Gastrocnemius medialis (tissue), 4 donors: ENCODE results near the gene CIROP. TPM values are rescaled to one million over a fixed set of nuclear protein-coding genes. Genes with fewer than 3 reads are reported as not detected.

ENCODE experiments used
- ATAC-seq, 2 donors: fragments of 150-250 bp; one replicate each; pipeline ENCODE4 v1.9.1; 2016
- DNase-seq, 2 donors: peaks; one replicate each; pipeline ENCODE4 v3.0.0-alpha.2; 2019
- H3K27ac ChIP-seq, 4 donors: fragments of 200-600 bp; sonication (generic); 1 replicate in 1 of 4; 2 replicates in 3 of 4; pipeline ENCODE4 v1.5.1; 2016 to 2018; ENCODE audit warnings: mild to moderate bottlenecking in 2 of 4, moderate library complexity in 1 of 4
- H3K27me3 ChIP-seq, 3 donors: fragments of 200-600 bp; sonication (generic) in 2 of 3; 1 replicate in 1 of 3; 2 replicates in 2 of 3; pipeline versions ENCODE4 v1.5.1 to v1.6.0; 2016 to 2019; ENCODE audit warnings: mild to moderate bottlenecking in 1 of 3, moderate library complexity in 1 of 3
- H3K36me3 ChIP-seq, 2 donors: fragments of 200-600 bp; sonication (generic) in 1 of 2; one replicate each; pipeline ENCODE4 v1.5.1; 2017 to 2018
- H3K4me1 ChIP-seq, 2 donors: fragments of 200-600 bp; sonication (generic) in 1 of 2; one replicate each; pipeline ENCODE4 v1.5.1; 2016 to 2017; ENCODE audit warnings: mild to moderate bottlenecking in 2 of 2
- H3K4me3 ChIP-seq, 4 donors: fragments of 200-600 bp; sonication (generic) in 3 of 4; 1 replicate in 1 of 4; 2 replicates in 3 of 4; pipeline ENCODE4 v1.5.1; 2016 to 2019; ENCODE audit warnings: mild to moderate bottlenecking in 2 of 4
- H3K9me3 ChIP-seq, 3 donors: fragments of 200-600 bp; sonication (generic) in 2 of 3; 1 replicate in 1 of 3; 2 replicates in 2 of 3; pipeline ENCODE4 v1.5.1; 2016 to 2019
- CTCF ChIP-seq, 5 experiments: fragments of 450-650 bp in 3 of 5; fragments of 200-600 bp in 2 of 5; sonication (generic) in 2 of 5; IDR thresholded peaks in 4 of 5; conservative IDR thresholded peaks in 1 of 5; 1 replicate in 4 of 5; 2 replicates in 1 of 5; pipeline ENCODE4 v1.5.1; 2016 to 2019; ENCODE audit warnings: antibody characterized with exemption in 5 of 5, mild to moderate bottlenecking in 3 of 5, moderate library complexity in 3 of 5
- POLR2A ChIP-seq, 2 donors: fragments of 450-650 bp; IDR thresholded peaks; one replicate each; pipeline ENCODE4 v1.6.1; 2017; ENCODE audit warnings: antibody characterized with exemption in 2 of 2, mild to moderate bottlenecking in 2 of 2, moderate library complexity in 2 of 2
- in situ Hi-C, 4 donors: fragments of 200-750 bp; cut with MboI; loops; one replicate each; pipeline versions ENCODE4 v1.15.0 to v1.8.0; 2017; ENCODE audit warnings: low sequenced_read_pairs in 4 of 4
- intact Hi-C: fragments of 100-400 bp; cut with DNase I; formaldehyde crosslinking; loops from one replicate; pipeline ENCODE4 v1.15.1; 2023; ENCODE audit warnings: low total_unique reads
- total RNA-seq, 4 donors: library from RNA; depleted of rRNA; stranded (reverse); fragments of >200 nt; gene quantifications; one replicate each; pipeline versions ENCODE4 v1.1.0 to v1.2.3, GENCODE V29; 2016

CIROP gene
- total RNA-seq, 4 donors from 2014 or later: not detected

- in situ Hi-C loops (loop anchor here in 2 of 4 donors (5.0 to 25.0 kb wide), 2 partner anchors 64 to 164 kb away; partner anchors contain the start of gene HOMEZ (in 2 of the 2)), intact Hi-C loops (loop anchor here (1.0 to 5.0 kb wide), 2 partner anchors 31 to 164 kb away; partner anchors contain the start of gene HOMEZ)
- DNase-seq: peak; percentile 86 to 94
- no peaks in the 10 kb centered on the region for H3K27me3 ChIP-seq
- peaks cover 45 to 51% of the 10 kb centered on the region in 2 donors for H3K4me1 ChIP-seq
- H3K4me3 ChIP-seq: no peak overlapping the region
- peak overlapping the region; percentile 56 to 85 (median 76) for H3K27ac ChIP-seq
- peaks cover 0 to 19% of the 10 kb centered on the region in 2 donors for H3K36me3 ChIP-seq
- peak; percentile 72 to 80 for ATAC-seq
- TF ChIP-seq POLR2A (IDR thresholded peaks at IDR 0.05) (no peak), CTCF (IDR thresholded peaks at IDR 0.05 in 4 of 5, conservative IDR thresholded peaks at IDR 0.05 in 1 of 5) (no peak)
- H3K9me3 ChIP-seq: no peaks in the 10 kb centered on the region
These were observed 18.6 kb upstream of the CIROP start for GRCh38 chr14:23123419-23123818.

- peak overlapping the region; percentile 56 to 85 (median 76) for H3K27ac ChIP-seq
These were observed 17.3 kb upstream of the CIROP start for GRCh38 chr14:23122086-23122485.

GRCh38 chr14:23121361-23121771 lies 16.6 kb upstream of the CIROP start:
- Histone ChIP-seq H3K9me3 (no peaks in the 10 kb centered on the region), H3K4me3 (no peak overlapping the region), H3K27ac (peak overlapping the region; percentile 56 to 85 (median 76)), H3K27me3 (no peaks in the 10 kb centered on the region), H3K4me1 (peaks cover 29 to 35% of the 10 kb centered on the region in 2 donors), H3K36me3 (no peaks in the 10 kb centered on the region)
- intact Hi-C loops (loop anchor here (5.0 kb wide), 1 partner anchor 166 kb away; the partner anchor contains the start of gene HOMEZ), in situ Hi-C loops (loop anchor here in 2 of 4 donors (5.0 to 25.0 kb wide), 2 partner anchors 66 to 166 kb away; partner anchors contain the start of gene HOMEZ (in 2 of the 2))
- no peak for TF ChIP-seq CTCF (IDR thresholded peaks at IDR 0.05 in 4 of 5, conservative IDR thresholded peaks at IDR 0.05 in 1 of 5)
- TF ChIP-seq POLR2A (IDR thresholded peaks at IDR 0.05): no peak
- DNase-seq: no peak
- ATAC-seq: peak in 1 of 2 donors; percentile 5

More at GRCh38 chr14:23122086-23122485, 17.3 kb upstream of the CIROP start:
- Histone ChIP-seq H3K4me1 (peaks cover 36 to 41% of the 10 kb centered on the region in 2 donors), H3K36me3 (peaks cover 0 to 7% of the 10 kb centered on the region in 2 donors), H3K4me3 (no peak overlapping the region), H3K27me3 (no peaks in the 10 kb centered on the region), H3K9me3 (no peaks in the 10 kb centered on the region)
- TF ChIP-seq CTCF (IDR thresholded peaks at IDR 0.05 in 4 of 5, conservative IDR thresholded peaks at IDR 0.05 in 1 of 5) (no peak), POLR2A (IDR thresholded peaks at IDR 0.05) (no peak)
- ATAC-seq: no peak
- intact Hi-C loops: loop anchor here (5.0 kb wide), 1 partner anchor 165 kb away; the partner anchor contains the start of gene HOMEZ
- no peak for DNase-seq
- in situ Hi-C loops: loop anchor here in 2 of 4 donors (5.0 to 25.0 kb wide), 2 partner anchors 65 to 165 kb away; partner anchors contain the start of gene HOMEZ (in 2 of the 2)

GRCh38 chr14:23120541-23121251 lies 15.9 kb upstream of the CIROP start:
- H3K4me3 ChIP-seq: no peak overlapping the region

More at GRCh38 chr14:23120541-23121251, 15.9 kb upstream of the CIROP start:
- DNase-seq (peak; percentile 81 to 88), ATAC-seq (peak; percentile 51 to 70)
- Histone ChIP-seq H3K27ac (peak overlapping the region; percentile 56 to 85 (median 76)), H3K36me3 (no peaks in the 10 kb centered on the region), H3K9me3 (no peaks in the 10 kb centered on the region), H3K27me3 (peaks cover 0 to 3% (median 0%) of the 10 kb centered on the region in 3 donors), H3K4me1 (peaks cover 22 to 29% of the 10 kb centered on the region in 2 donors)
- intact Hi-C loops: loop anchor here (1.0 to 5.0 kb wide), 2 partner anchors 67 to 167 kb away; partner anchors contain the start of gene HOMEZ
- in situ Hi-C loops: loop anchor here in 2 of 4 donors (5.0 to 25.0 kb wide), 2 partner anchors 67 to 167 kb away; partner anchors contain the start of gene HOMEZ (in 2 of the 2)
- TF ChIP-seq POLR2A (IDR thresholded peaks at IDR 0.05): no peak
- peak; percentile 100 for TF ChIP-seq CTCF (IDR thresholded peaks at IDR 0.05 in 4 of 5, conservative IDR thresholded peaks at IDR 0.05 in 1 of 5)
